ENCODE data around the gene ENDOG. TPM values are rescaled to one million over a fixed set of nuclear protein-coding genes. Genes with fewer than 3 reads are reported as not detected.
"Not testable (repeated sequence)": the region's sequence is repeated elsewhere in the genome, so short reads cannot be mapped to it uniquely, and the experiment has no call there.

ENDOG gene
- total RNA-seq, 1 donor = 42.8 TPM

DNA sequence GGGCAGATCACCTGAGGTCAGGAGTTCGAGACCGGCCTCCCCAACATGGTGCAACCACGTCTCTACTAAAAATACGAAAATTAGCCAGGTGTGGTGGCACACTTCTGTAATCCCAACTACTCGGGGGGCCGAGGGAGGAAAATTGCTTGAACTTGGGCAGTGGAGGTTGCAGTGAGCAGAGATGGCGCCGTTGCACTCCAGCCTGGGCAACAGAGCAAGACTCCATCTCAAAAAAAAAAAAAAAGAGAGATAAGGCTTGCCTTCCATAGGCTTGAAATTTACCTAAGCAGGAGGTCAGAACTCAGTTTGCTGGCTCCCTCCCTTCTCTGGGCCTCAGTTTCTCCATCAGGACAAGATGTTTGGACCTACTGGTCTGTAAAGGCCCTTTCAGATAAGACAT lies 10.0 kb downstream of the ENDOG start:
- no peak for DNase-seq (ENCODE audit: low read depth in 2 of 3, low spot score in 2 of 3)

GRCh38 chr9:128828719-128829452 lies 10.6 kb downstream of the ENDOG start:
- DNase-seq (ENCODE audit: low read depth in 2 of 3, low spot score in 2 of 3) = no peak

DNA sequence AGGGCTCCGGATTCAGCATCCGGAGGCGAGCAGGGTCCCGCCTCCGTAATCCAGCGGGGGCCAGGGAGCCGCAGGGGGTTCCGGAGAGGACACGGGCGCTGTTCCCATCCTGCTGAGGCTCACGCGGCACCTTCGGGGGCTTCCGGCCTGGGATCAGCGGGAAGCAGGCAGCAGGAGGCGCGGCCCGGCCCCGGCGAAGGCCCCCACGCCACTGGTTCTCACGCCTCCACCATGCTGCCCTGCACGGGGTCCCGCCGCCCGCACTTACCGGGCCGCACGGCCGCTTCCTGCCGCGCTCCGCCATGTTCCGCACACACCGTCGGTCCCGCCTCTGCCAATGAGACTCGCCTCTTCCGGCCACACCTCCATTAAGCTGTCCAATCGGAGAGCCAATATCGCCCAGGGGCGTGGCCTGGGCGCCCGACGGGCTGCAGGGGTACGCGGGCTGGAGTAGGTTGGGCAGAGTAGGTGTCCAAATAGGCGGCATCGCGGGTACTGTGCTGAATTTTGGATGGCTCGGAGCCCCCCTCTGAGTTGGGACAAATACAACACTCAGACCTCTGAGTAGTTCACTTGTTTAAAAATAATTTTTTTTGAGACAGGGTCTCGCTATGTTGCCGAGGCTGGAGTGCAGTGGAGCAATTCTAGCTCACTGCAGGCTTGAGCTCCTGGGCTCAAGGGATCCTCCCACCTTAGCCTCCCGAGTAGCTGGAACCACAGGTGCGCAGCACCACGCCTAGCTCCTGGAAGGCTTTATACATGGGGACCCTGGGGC lies 11.4 kb downstream of the ENDOG start, which contains the start of gene SPOUT1:
SPOUT1 (minus strand) TSS at position 318 of the 775 bp plus-strand sequence; CDS start at position 304, 14 bp downstream.
- DNase-seq (ENCODE audit: low read depth in 2 of 3, low spot score in 2 of 3) = peak; percentile 77 to 95 (median 89)

GRCh38 chr9:128833696-128834095 lies 15.4 kb downstream of the ENDOG start:
- no peak for DNase-seq (ENCODE audit: low read depth in 2 of 3, low spot score in 2 of 3)

GRCh38 chr9:128835246-128836210 lies 17.2 kb downstream of the ENDOG start:
- DNase-seq (ENCODE audit: low read depth in 2 of 3, low spot score in 2 of 3) = no peak

DNA sequence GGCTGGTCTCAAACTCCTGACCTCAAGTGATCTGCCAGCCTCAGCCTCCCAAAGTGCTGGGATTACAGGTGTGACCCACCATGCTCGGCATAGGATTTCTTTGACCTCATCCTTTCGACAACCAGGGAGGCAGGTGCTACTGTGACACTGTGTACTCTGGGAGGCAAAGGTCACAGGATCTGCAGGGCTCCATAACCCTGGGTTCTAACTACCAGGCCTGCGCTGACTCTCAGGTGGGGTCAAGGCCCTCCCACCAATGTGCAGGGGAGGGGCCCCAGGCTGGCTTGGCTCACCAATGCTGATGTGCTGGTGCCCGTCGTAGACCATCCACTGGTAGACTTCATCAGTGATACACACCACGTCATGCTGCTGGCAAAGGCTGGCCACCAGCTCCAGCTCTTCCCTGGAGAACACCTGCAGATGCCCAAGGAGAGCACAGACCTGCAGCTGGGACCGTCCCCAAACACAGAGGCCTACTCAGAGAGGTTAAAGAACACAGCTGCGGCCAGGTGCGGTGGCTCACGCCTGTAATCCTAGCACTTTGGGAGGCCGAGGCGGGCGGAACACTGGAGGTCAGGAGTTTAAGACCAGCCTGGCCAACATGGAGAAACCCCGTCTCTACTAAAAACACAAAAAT lies 18.3 kb downstream of the ENDOG start:
- DNase-seq (ENCODE audit: low read depth in 2 of 3, low spot score in 2 of 3) = no peak

DNA sequence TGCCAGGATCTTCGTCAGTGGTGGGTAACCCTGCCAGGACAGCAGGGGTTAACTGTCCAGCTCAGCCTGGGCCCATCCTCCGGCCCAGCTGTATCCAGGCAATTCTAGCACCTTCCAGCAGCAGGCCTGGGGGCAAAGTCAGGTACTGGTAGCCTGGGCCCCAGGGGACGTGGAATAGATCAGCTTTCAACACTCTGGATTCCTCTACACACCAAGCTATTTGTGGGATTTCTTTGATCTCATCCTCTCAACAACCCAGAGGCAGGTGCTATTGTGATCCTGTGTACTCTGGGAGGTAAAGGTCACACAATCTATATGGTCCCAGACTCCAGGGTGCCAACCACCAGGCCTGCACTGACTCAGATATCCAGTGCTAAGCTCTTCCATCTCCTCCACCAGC lies 20.0 kb downstream of the ENDOG start:
- no peak for DNase-seq (ENCODE audit: low read depth in 2 of 3, low spot score in 2 of 3)

- no peak for DNase-seq (ENCODE audit: low read depth in 2 of 3, low spot score in 2 of 3)
These were observed 22.2 kb downstream of the ENDOG start for GRCh38 chr9:128840524-128840923.

DNA sequence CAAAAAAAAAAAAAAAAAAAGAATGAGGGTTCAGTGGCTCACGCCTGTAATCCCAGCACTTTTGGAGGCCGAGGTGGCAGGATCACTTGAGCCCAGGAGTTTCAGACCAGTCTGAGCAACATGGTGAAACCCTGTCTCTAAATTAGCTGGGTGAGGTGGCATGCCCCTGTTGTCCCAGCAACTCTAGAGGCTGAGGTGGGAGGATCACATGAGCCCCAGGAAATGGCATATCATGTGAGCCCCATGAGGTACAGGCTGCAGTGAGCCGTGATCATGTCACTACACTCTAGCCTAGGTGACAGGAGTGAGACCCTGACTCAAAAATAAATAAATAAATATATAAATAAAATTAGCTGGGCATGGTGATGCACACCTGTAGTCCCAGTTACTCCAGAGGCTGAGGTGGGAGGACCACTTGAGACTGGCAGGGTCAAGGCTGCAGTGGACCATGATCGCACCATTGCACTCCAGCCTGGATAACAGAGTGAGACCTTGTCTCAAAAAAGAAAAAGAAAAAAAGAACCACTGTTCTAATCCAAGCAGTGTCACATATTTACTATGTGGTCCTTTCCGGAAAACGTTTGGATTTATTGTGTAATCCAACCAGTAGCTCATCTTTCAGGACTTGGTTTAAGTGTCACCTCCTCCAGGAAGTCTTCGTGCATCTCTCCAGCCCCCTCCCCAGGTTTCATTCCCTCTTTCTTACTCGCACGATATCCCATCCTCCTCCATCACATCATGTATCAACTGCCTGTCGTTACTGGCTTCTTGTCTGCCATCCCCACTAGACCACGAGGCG lies 23.6 kb downstream of the ENDOG start:
- DNase-seq (ENCODE audit: low read depth in 2 of 3, low spot score in 2 of 3) = no peak

DNA sequence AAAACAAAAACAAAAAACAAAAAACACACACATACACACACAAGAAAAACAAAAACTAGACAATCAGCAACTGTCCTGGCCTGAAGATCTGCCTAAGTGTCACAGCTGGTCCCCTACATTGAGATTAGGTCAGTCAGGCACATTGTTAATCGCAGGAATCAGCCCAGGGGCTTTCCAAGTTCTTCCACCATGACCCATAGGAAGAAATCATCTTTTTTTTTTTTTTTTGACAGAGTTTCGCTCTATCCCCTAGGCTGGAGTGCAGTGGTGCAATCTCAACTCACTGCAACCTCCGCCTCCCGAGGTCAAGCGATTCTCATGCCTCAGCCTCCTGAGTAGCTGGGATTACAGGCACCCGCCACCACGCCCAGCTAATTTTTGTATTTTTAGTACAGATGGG lies 24.9 kb downstream of the ENDOG start:
- not testable (repeated sequence) for DNase-seq (ENCODE audit: low read depth in 2 of 3, low spot score in 2 of 3)

DNA sequence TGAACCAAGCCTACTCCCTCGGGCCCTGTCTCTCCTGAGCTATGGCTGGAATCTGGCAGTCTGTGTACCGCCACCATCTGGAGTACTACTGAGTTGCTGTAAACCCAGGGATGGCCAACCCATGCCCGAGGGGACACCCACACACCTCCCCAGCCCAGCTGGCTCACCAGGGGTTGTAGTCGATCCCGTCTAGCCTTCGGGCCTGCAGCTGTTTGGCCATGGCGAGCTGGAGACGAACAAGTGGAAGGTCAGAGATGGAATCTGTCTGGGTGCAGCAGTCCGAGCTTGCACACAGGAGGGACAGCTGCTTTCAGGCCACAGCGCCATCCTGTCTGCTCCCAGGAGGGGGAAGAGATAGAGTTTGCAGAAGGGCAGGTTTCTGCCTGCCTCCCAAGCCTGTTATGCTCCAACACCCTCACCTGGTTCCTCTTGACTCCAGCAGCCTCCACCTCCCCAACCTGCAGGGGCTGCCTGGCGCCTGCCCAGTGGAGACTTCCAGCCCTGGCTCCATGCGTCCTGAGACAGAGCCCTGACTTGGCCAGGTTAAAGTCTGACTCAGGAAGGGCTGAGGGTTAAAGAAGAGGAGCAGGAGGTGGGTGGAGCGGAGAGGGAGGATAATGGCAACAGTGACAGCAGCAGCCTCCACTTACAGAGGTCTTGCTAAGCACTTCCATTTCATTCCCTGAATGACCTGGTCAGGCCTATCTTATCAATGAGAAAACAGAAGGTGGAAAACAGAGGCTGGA lies 27.1 kb downstream of the ENDOG start:
- no peak for DNase-seq (ENCODE audit: low read depth in 2 of 3, low spot score in 2 of 3)

- no peak for DNase-seq (ENCODE audit: low read depth in 2 of 3, low spot score in 2 of 3)
These were observed 28.4 kb downstream of the ENDOG start for GRCh38 chr9:128846680-128847030.

- no peak for DNase-seq (ENCODE audit: low read depth in 2 of 3, low spot score in 2 of 3)
These were observed 29.5 kb downstream of the ENDOG start for GRCh38 chr9:128847803-128848202.

GRCh38 chr9:128851024-128851423 lies 32.7 kb downstream of the ENDOG start:
- DNase-seq (ENCODE audit: low read depth in 2 of 3, low spot score in 2 of 3) = not testable (repeated sequence)

- peak in 2 of 3 donors; percentile 35 to 64 for DNase-seq (ENCODE audit: low read depth in 2 of 3, low spot score in 2 of 3)
These were observed 33.7 kb downstream of the ENDOG start for GRCh38 chr9:128851779-128852600.

DNA sequence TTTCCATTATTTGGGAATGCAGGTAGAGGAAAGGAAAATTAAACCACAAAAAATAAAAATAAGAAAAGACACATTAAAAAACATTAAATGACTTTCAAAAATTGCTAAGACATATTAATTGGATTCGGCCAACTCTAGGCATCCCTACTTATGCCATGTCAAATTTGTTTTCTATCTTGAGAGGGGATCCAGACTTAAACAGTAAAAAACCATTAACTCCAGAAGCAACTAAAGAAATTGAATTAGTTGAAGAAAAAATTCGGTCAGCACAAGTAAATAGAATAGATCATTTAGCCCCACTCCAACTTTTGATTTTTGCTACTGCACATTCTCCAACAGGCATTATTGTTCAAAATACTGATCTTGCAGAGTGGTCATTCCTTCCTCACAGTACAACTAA lies 34.3 kb downstream of the ENDOG start:
- not testable (repeated sequence) for DNase-seq (ENCODE audit: low read depth in 2 of 3, low spot score in 2 of 3)

GRCh38 chr9:128854454-128854853 lies 36.2 kb downstream of the ENDOG start:
- not testable (repeated sequence) for DNase-seq (ENCODE audit: low read depth in 2 of 3, low spot score in 2 of 3)

DNA sequence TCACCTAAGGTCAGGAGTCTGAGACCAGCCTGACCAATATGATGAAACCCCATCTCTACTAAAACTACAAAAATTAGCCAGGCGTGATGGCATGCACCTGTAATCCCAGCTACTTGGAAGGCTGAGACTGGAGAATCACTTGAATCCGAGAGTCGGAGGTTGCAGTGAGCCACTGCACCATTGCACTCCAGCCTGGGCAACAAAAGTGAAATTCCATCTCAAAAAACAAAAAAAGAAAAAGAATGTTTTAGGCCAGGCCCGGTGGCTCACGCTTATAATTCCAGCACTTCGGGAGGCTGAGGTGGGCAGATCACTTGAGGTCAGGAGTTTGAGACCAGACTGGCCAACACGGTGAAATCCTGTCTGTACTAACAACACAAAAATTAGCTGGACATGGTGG lies 40.2 kb downstream of the ENDOG start:
- not testable (repeated sequence) for DNase-seq (ENCODE audit: low read depth in 2 of 3, low spot score in 2 of 3)
